Neural cell (in vitro differentiated cells): ENCODE results near the gene MEAK7. TPM values are rescaled to one million over a fixed set of nuclear protein-coding genes. Genes with fewer than 3 reads are reported as not detected.

Experiments used
- H2AFZ ChIP-seq: fragments of 200-600, 300-800 bp; sonication (generic), shearing (Covaris generic); 2 replicates; pipeline ENCODE4 v1.6.0; 2014; ENCODE audit warnings: low read depth, mild to moderate bottlenecking, antibody characterized with exemption, low read length, moderate library complexity
- H3F3A ChIP-seq: fragments of 200-600 bp; shearing (Covaris generic); 2 replicates; pipeline ENCODE4 v1.6.1; 2016; ENCODE audit warnings: mild to moderate bottlenecking, moderate library complexity, mixed read lengths, antibody characterized with exemption, low read length; ENCODE audit not compliant: insufficient read depth, poor library complexity, severe bottlenecking
- H3K27ac ChIP-seq: fragments of 200-600, 300-800 bp; sonication (generic), shearing (Covaris generic); 2 replicates; pipeline ENCODE4 v1.5.1; 2014; ENCODE audit warnings: mild to moderate bottlenecking, low read length, moderate library complexity
- H3K27me3 ChIP-seq: fragments of 300-800, 200-600 bp; sonication (generic), shearing (Covaris generic); 2 replicates; pipeline ENCODE4 v1.6.0; 2014; ENCODE audit warnings: mild to moderate bottlenecking, low read depth, low read length, moderate library complexity; ENCODE audit not compliant: insufficient read depth
- H3K36me3 ChIP-seq: fragments of 300-800, 200-600 bp; sonication (generic), shearing (Covaris generic); 2 replicates; pipeline ENCODE4 v1.5.1; 2014; ENCODE audit warnings: mild to moderate bottlenecking, antibody characterized with exemption, low read length, moderate library complexity; ENCODE audit not compliant: insufficient read depth
- H3K4me2 ChIP-seq: fragments of 300-800, 200-600 bp; sonication (generic), shearing (Covaris generic); 2 replicates; pipeline ENCODE4 v1.6.0; 2014; ENCODE audit warnings: mild to moderate bottlenecking, low read length
- H3K4me3 ChIP-seq: fragments of 300-800, 200-600 bp; sonication (generic), shearing (Covaris generic); 2 replicates; pipeline ENCODE4 v1.5.1; 2014; ENCODE audit warnings: mild to moderate bottlenecking, low read length, moderate library complexity
- H3K79me2 ChIP-seq: fragments of 200-600 bp; shearing (Covaris generic); replicated peaks from 2 replicates; pipeline ENCODE4 v1.6.0; 2014; ENCODE audit warnings: mild to moderate bottlenecking, low read length, moderate library complexity; ENCODE audit not compliant: insufficient read depth
- H3K9ac ChIP-seq: fragments of 300-800, 200-600 bp; sonication (generic), shearing (Covaris generic); 2 replicates; pipeline ENCODE4 v1.6.1; 2016; ENCODE audit warnings: mild to moderate bottlenecking, low read length, mixed read lengths
- H3K9me2 ChIP-seq: fragments of 200-600 bp; shearing (Covaris generic); 2 replicates; pipeline ENCODE4 v1.6.1; 2016; ENCODE audit warnings: mild to moderate bottlenecking, low read length, mixed read lengths; ENCODE audit not compliant: insufficient read depth
- H3K9me3 ChIP-seq: fragments of 200-600, 300-800 bp; sonication (generic), shearing (Covaris generic); 2 replicates; pipeline ENCODE4 v1.6.1; 2016; ENCODE audit warnings: mild to moderate bottlenecking, mixed run types, low read length, moderate library complexity, mixed read lengths
- H4K20me1 ChIP-seq: fragments of 200-600 bp; shearing (Covaris generic); 2 replicates; pipeline ENCODE4 v1.6.1; 2016; ENCODE audit warnings: mild to moderate bottlenecking, mixed run types; ENCODE audit not compliant: insufficient read depth
- EP300 ChIP-seq: fragments of 450-650 bp; conservative IDR thresholded peaks from 2 replicates; pipeline ENCODE4 v1.6.1; 2014; ENCODE audit warnings: antibody characterized with exemption, mild to moderate bottlenecking, moderate library complexity; ENCODE audit not compliant: poor library complexity, severe bottlenecking
- EZH2 ChIP-seq: fragments of 200-600, 300-800 bp; shearing (Covaris generic), sonication (generic); IDR thresholded peaks from 2 replicates; pipeline ENCODE4 v1.6.1; 2014; ENCODE audit warnings: antibody characterized with exemption, low read length, borderline replicate concordance, mild to moderate bottlenecking; ENCODE audit not compliant: insufficient read depth, poor library complexity, severe bottlenecking
- MXI1 ChIP-seq: fragments of 450-650 bp; conservative IDR thresholded peaks from 2 replicates; pipeline ENCODE4 v1.6.1; 2014; ENCODE audit warnings: antibody characterized with exemption, mild to moderate bottlenecking; ENCODE audit not compliant: poor library complexity, severe bottlenecking
- POLR2AphosphoS5 ChIP-seq: IDR thresholded peaks from 2 replicates; pipeline ENCODE4 v1.6.1; 2012
- RAD21 ChIP-seq: fragments of 450-650 bp; conservative IDR thresholded peaks from 2 replicates; pipeline ENCODE4 v1.6.1; 2014; ENCODE audit warnings: antibody characterized with exemption, mild to moderate bottlenecking, moderate library complexity
- SMC3 ChIP-seq: fragments of 450-650 bp; conservative IDR thresholded peaks from 2 replicates; pipeline ENCODE4 v1.6.1; 2014; ENCODE audit warnings: antibody characterized with exemption, mild to moderate bottlenecking, moderate library complexity; ENCODE audit not compliant: poor library complexity
- TAF1 ChIP-seq: IDR thresholded peaks from 2 replicates; pipeline ENCODE4 v1.6.1; 2012; ENCODE audit warnings: low read depth
- polyA plus RNA-seq: library from polyadenylated mRNA; depleted of rRNA; stranded (reverse); fragments of >200 nt; gene quantifications from 2 replicates; pipeline ENCODE4 v1.2.3, GENCODE V29; 2014
- TF ChIP-seq, protein P1 (sequence below): fragments of 450-650 bp; IDR thresholded peaks from 2 replicates; pipeline ENCODE4 v1.5.1; 2014; ENCODE audit warnings: antibody characterized with exemption, mild to moderate bottlenecking, moderate library complexity; ENCODE audit not compliant: poor library complexity, severe bottlenecking
- TF ChIP-seq, protein P2 (sequence below): IDR thresholded peaks from 2 replicates; pipeline ENCODE4 v1.6.1; 2012; ENCODE audit warnings: borderline replicate concordance

The MEAK7 gene
- polyA plus RNA-seq, 1 donor from 2014 or later: 12.4 TPM

DNA sequence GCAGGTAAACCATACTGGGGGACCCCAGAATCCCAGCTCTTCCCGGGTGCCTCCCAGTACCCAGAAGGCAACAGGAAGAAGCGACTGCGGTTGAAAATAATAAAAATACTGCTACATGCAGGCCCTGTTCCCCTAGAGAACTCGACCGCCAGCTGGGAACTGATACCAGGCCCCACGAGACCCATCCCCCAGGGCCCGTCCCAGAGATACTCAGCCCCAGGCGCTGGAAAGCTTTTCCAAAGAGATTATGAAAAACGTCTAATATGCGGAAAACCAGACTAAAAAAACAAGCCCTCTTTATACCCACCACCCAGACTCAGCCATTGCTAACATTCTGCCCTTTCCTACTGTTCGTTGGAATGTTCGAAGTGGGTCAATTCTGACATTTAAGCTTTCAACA is 12.9 kb upstream of the MEAK7 start:
- Histone ChIP-seq H3K27ac (no peak overlapping the region), H3K4me2 (no peak overlapping the region), H3K79me2 (no peaks in the 10 kb centered on the region), H3F3A (no peaks in the 10 kb centered on the region), H3K36me3 (no peaks in the 10 kb centered on the region), H3K27me3 (no peaks in the 10 kb centered on the region), H2AFZ (no peak overlapping the region), H4K20me1 (no peaks in the 10 kb centered on the region), H3K9ac (no peak overlapping the region), H3K9me3 (no peaks in the 10 kb centered on the region), H3K4me3 (no peak overlapping the region), H3K9me2 (no peaks in the 10 kb centered on the region)
- TF ChIP-seq TAF1 (no peak), POLR2AphosphoS5 (no peak), EZH2 (no peak), SMC3 (no peak), EP300 (no peak), RAD21 (no peak), MXI1 (no peak)
- TF ChIP-seq, protein P1, sequence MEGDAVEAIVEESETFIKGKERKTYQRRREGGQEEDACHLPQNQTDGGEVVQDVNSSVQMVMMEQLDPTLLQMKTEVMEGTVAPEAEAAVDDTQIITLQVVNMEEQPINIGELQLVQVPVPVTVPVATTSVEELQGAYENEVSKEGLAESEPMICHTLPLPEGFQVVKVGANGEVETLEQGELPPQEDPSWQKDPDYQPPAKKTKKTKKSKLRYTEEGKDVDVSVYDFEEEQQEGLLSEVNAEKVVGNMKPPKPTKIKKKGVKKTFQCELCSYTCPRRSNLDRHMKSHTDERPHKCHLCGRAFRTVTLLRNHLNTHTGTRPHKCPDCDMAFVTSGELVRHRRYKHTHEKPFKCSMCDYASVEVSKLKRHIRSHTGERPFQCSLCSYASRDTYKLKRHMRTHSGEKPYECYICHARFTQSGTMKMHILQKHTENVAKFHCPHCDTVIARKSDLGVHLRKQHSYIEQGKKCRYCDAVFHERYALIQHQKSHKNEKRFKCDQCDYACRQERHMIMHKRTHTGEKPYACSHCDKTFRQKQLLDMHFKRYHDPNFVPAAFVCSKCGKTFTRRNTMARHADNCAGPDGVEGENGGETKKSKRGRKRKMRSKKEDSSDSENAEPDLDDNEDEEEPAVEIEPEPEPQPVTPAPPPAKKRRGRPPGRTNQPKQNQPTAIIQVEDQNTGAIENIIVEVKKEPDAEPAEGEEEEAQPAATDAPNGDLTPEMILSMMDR: no peak
- TF ChIP-seq, protein P2, sequence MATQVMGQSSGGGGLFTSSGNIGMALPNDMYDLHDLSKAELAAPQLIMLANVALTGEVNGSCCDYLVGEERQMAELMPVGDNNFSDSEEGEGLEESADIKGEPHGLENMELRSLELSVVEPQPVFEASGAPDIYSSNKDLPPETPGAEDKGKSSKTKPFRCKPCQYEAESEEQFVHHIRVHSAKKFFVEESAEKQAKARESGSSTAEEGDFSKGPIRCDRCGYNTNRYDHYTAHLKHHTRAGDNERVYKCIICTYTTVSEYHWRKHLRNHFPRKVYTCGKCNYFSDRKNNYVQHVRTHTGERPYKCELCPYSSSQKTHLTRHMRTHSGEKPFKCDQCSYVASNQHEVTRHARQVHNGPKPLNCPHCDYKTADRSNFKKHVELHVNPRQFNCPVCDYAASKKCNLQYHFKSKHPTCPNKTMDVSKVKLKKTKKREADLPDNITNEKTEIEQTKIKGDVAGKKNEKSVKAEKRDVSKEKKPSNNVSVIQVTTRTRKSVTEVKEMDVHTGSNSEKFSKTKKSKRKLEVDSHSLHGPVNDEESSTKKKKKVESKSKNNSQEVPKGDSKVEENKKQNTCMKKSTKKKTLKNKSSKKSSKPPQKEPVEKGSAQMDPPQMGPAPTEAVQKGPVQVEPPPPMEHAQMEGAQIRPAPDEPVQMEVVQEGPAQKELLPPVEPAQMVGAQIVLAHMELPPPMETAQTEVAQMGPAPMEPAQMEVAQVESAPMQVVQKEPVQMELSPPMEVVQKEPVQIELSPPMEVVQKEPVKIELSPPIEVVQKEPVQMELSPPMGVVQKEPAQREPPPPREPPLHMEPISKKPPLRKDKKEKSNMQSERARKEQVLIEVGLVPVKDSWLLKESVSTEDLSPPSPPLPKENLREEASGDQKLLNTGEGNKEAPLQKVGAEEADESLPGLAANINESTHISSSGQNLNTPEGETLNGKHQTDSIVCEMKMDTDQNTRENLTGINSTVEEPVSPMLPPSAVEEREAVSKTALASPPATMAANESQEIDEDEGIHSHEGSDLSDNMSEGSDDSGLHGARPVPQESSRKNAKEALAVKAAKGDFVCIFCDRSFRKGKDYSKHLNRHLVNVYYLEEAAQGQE: no peak

DNA sequence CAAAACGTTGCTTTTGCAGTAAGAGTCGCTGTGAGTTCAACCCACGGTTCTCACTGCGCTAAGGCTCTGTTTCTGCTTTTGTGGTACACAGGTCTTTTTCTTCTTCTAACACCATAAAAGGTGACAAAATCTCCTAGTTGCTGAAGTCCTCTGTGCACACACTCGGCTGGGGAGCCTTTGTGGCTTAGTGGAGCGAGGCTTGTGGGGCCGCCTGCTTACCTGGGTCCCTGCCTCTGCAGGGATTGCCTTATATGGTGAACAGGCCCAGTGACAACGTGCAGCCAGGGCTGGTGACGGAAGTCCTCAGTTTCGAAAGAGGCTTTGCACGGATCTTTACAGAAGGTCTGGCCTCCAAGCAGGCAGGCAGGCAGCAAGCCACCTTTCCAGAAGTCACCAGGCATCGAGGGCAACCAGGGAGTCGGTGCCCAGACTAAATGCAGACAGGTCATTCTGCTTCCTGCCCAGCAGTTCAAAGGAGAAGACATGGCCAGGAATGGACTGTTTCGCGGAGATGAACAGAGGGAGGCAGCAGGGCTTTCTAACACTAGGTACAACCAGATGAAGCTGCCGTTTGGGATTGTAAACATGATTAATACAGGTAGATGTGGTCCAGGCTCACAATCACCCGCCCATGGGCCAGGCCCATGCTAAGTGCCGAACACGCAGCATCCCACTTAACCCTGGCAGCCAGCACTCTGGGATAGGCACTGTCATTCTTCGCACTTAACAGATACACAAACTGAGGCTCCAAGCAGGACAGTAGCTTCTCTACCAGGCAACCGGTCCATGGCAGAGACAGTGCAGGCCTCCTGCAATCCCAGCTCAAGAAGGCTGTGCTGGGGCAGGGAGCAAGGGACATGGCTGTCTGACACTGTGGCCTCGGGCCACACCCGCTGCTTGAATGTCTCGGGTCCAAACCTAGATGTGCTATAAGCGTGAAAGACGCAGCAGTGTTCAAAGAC is 10.7 kb upstream of the MEAK7 start:
- Histone ChIP-seq H3K4me2 (no peak overlapping the region), H3K79me2 (no peaks in the 10 kb centered on the region), H3K9me2 (no peaks in the 10 kb centered on the region), H3K27me3 (no peaks in the 10 kb centered on the region), H3F3A (no peaks in the 10 kb centered on the region), H3K27ac (no peak overlapping the region), H4K20me1 (no peaks in the 10 kb centered on the region), H2AFZ (no peak overlapping the region), H3K9ac (no peak overlapping the region), H3K4me3 (no peak overlapping the region), H3K9me3 (no peaks in the 10 kb centered on the region), H3K36me3 (no peaks in the 10 kb centered on the region)
- TF ChIP-seq, protein P1: no peak
- TF ChIP-seq TAF1 (no peak), EZH2 (no peak), POLR2AphosphoS5 (no peak), EP300 (no peak), SMC3 (no peak), RAD21 (no peak), MXI1 (no peak)
- TF ChIP-seq, protein P2: no peak
